K562 (cell line): Measurements from ENCODE around the gene DRAXIN. TPM values are rescaled to one million over a fixed set of nuclear protein-coding genes. Genes with fewer than 3 reads are reported as not detected.

ENCODE experiments used
- BRF1 ChIP-seq: IDR thresholded peaks from 3 replicates; pipeline ENCODE4 v1.6.1; 2011; ENCODE audit warnings: borderline replicate concordance, mild to moderate bottlenecking; ENCODE audit not compliant: insufficient read length; ENCODE audit errors: extremely low read depth
- FOXJ2 ChIP-seq: fragments of 200-800 bp; sonication (Bioruptor generic); IDR thresholded peaks from 2 replicates; pipeline ENCODE4 v1.6.1; 2016; ENCODE audit warnings: missing genetic modification characterization, missing compliant biosample characterization
- HNRNPL ChIP-seq: fragments of 200-400 bp; formaldehyde crosslinking; IDR thresholded peaks from 2 replicates; pipeline ENCODE4 v1.6.1; 2017; ENCODE audit warnings: low read depth, mild to moderate bottlenecking, low read length
- JUNB ChIP-seq: fragments of 450-650 bp; formaldehyde crosslinking; conservative IDR thresholded peaks from 2 replicates; pipeline ENCODE4 v1.4.0; 2020; ENCODE audit warnings: mild to moderate bottlenecking
- KAT7 ChIP-seq: sonication (generic); formaldehyde crosslinking; IDR thresholded peaks from 2 replicates; pipeline ENCODE4 v1.8.0; 2022; ENCODE audit warnings: missing genetic modification reagents, mild to moderate bottlenecking, borderline replicate concordance
- MAX ChIP-seq: sonication (generic); formaldehyde crosslinking; IDR thresholded peaks from 2 replicates; pipeline ENCODE4 v1.9.0; 2022; ENCODE audit warnings: mild to moderate bottlenecking, missing genetic modification reagents
- MLX ChIP-seq, 2 experiments: fragments of 450-650 bp in 1 of 2; sonication (generic) in 1 of 2; formaldehyde crosslinking; conservative IDR thresholded peaks; 2 replicates each; pipeline versions ENCODE4 v1.4.0 to v1.8.1; 2020 to 2022; ENCODE audit warnings: mild to moderate bottlenecking in 1 of 2, missing genetic modification reagents in 1 of 2
- MXI1 ChIP-seq: IDR thresholded peaks from 2 replicates; pipeline ENCODE4 v1.6.1; 2011; ENCODE audit warnings: low read depth, mild to moderate bottlenecking, improper control_type of control experiment, low read length
- NR2C1 ChIP-seq, 2 experiments: fragments of 450-650 bp; IDR thresholded peaks; 2 replicates each; pipeline ENCODE4 v1.6.1; 2017; ENCODE audit warnings: mild to moderate bottlenecking in 2 of 2, antibody characterized with exemption in 1 of 2, inconsistent platforms in 1 of 2, missing compliant biosample characterization in 1 of 2, missing genetic modification characterization in 1 of 2
- PKNOX1 ChIP-seq: fragments of 450-650 bp; IDR thresholded peaks from 2 replicates; pipeline ENCODE4 v1.6.1; 2016
- SAP30 ChIP-seq: fragments of 200-600 bp; sonication (generic); IDR thresholded peaks from 2 replicates; pipeline ENCODE4 v1.6.1; 2012; ENCODE audit warnings: borderline replicate concordance, low read depth, mild to moderate bottlenecking, moderate library complexity, low read length, control low read depth, inconsistent platforms; ENCODE audit not compliant: insufficient read depth, poor library complexity, severe bottlenecking
- ZNF232 ChIP-seq: sonication (generic); formaldehyde crosslinking; IDR thresholded peaks from 2 replicates; pipeline ENCODE4 v1.8.0; 2022; ENCODE audit warnings: mild to moderate bottlenecking, missing genetic modification reagents
- polyA plus RNA-seq, 8 experiments: library from polyadenylated mRNA; depleted of rRNA in 4 of 8; stranded (reverse) in 5 of 8; unstranded in 3 of 8; fragments of >200 nt; fragmentation: Nextera tagmentation in 2 of 8; fragmentation: Illumina TruSeq in 1 of 8; extraction: Ambion mirVana in 2 of 8; extraction: Trizol in 1 of 8; gene quantifications; 2 replicates each; pipeline versions ENCODE4 v1.2.1 to v1.2.3, GENCODE V29; 2011 to 2014; ENCODE audit warnings: inconsistent platforms in 1 of 8, missing spikeins in 1 of 8
- total RNA-seq, 7 experiments: library from RNA; depleted of rRNA in 6 of 7; stranded (reverse); fragments of >200 nt in 6 of 7; fragmentation: Illumina TruSeq in 2 of 7; extraction: Trizol in 2 of 7; gene quantifications; 2 replicates each; pipeline versions ENCODE4 v1.2.1 to v1.2.3, GENCODE V29; 2011 to 2021; ENCODE audit warnings: low replicate concordance in 1 of 7
- TF ChIP-seq, protein P1 (sequence below): sonication (generic); formaldehyde crosslinking; IDR thresholded peaks from 2 replicates; pipeline ENCODE4 v1.8.0; 2023; ENCODE audit warnings: missing genetic modification reagents, mild to moderate bottlenecking, borderline replicate concordance
- TF ChIP-seq, protein P2 (sequence below): sonication (generic); formaldehyde crosslinking; IDR thresholded peaks from 2 replicates; pipeline ENCODE4 v1.8.0; 2022; ENCODE audit warnings: missing genetic modification reagents, mild to moderate bottlenecking, borderline replicate concordance
- TF ChIP-seq, protein P3 (sequence below): sonication (generic); formaldehyde crosslinking; IDR thresholded peaks from 2 replicates; pipeline ENCODE4 v1.8.1; 2023; ENCODE audit warnings: mild to moderate bottlenecking, missing genetic modification reagents

The DRAXIN gene
- total and polyA plus RNA-seq, 9 of the 15 experiments (the other 6 are each of a cell fraction or from before 2014, with no cell fraction given) = 0.01 to 0.04 (median 0.01) TPM; not detected in 6

GRCh38 chr1:11649624-11650330 lies 41.7 kb upstream of the DRAXIN start (continued):
- TF ChIP-seq, protein P1, sequence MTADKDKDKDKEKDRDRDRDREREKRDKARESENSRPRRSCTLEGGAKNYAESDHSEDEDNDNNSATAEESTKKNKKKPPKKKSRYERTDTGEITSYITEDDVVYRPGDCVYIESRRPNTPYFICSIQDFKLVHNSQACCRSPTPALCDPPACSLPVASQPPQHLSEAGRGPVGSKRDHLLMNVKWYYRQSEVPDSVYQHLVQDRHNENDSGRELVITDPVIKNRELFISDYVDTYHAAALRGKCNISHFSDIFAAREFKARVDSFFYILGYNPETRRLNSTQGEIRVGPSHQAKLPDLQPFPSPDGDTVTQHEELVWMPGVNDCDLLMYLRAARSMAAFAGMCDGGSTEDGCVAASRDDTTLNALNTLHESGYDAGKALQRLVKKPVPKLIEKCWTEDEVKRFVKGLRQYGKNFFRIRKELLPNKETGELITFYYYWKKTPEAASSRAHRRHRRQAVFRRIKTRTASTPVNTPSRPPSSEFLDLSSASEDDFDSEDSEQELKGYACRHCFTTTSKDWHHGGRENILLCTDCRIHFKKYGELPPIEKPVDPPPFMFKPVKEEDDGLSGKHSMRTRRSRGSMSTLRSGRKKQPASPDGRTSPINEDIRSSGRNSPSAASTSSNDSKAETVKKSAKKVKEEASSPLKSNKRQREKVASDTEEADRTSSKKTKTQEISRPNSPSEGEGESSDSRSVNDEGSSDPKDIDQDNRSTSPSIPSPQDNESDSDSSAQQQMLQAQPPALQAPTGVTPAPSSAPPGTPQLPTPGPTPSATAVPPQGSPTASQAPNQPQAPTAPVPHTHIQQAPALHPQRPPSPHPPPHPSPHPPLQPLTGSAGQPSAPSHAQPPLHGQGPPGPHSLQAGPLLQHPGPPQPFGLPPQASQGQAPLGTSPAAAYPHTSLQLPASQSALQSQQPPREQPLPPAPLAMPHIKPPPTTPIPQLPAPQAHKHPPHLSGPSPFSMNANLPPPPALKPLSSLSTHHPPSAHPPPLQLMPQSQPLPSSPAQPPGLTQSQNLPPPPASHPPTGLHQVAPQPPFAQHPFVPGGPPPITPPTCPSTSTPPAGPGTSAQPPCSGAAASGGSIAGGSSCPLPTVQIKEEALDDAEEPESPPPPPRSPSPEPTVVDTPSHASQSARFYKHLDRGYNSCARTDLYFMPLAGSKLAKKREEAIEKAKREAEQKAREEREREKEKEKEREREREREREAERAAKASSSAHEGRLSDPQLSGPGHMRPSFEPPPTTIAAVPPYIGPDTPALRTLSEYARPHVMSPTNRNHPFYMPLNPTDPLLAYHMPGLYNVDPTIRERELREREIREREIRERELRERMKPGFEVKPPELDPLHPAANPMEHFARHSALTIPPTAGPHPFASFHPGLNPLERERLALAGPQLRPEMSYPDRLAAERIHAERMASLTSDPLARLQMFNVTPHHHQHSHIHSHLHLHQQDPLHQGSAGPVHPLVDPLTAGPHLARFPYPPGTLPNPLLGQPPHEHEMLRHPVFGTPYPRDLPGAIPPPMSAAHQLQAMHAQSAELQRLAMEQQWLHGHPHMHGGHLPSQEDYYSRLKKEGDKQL = peak; percentile 64; the same call in 1 of the 2 replicates
- TF ChIP-seq PKNOX1 (no peak), SAP30 (peak; percentile 57), MAX (peak; percentile 8; the same call in 1 of the 2 replicates), FOXJ2 (tag) (no peak), HNRNPL (no peak), MXI1 (no peak), KAT7 (CRISPR knock-in tag) (peak; percentile 59; the same call in 1 of the 2 replicates), ZNF232 (CRISPR knock-in tag) (0 out of 2 replicates have a peak, but pooled peaks have one; percentile 25), JUNB (CRISPR knock-in tag) (no peak), MLX (CRISPR knock-in tag; conservative IDR thresholded peaks at IDR 0.05) (peak in 1 of 2 experiments; percentile 28; a peak in 1 of 4 replicates), NR2C1 (IDR thresholded peaks at IDR 0.05) (0 out of 2 replicates have a peak, but pooled peaks have one; percentile 46), NR2C1 (tag; IDR thresholded peaks at IDR 0.05) (no peak), BRF1 (no peak)
- TF ChIP-seq, protein P2, sequence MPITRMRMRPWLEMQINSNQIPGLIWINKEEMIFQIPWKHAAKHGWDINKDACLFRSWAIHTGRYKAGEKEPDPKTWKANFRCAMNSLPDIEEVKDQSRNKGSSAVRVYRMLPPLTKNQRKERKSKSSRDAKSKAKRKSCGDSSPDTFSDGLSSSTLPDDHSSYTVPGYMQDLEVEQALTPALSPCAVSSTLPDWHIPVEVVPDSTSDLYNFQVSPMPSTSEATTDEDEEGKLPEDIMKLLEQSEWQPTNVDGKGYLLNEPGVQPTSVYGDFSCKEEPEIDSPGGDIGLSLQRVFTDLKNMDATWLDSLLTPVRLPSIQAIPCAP (CRISPR knock-in tag) = no peak
- TF ChIP-seq, protein P3, sequence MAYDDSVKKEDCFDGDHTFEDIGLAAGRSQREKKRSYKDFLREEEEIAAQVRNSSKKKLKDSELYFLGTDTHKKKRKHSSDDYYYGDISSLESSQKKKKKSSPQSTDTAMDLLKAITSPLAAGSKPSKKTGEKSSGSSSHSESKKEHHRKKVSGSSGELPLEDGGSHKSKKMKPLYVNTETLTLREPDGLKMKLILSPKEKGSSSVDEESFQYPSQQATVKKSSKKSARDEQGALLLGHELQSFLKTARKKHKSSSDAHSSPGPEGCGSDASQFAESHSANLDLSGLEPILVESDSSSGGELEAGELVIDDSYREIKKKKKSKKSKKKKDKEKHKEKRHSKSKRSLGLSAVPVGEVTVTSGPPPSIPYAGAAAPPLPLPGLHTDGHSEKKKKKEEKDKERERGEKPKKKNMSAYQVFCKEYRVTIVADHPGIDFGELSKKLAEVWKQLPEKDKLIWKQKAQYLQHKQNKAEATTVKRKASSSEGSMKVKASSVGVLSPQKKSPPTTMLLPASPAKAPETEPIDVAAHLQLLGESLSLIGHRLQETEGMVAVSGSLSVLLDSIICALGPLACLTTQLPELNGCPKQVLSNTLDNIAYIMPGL (CRISPR knock-in tag) = 0 out of 2 replicates have a peak, but pooled peaks have one; percentile 42
